ENCODE results near the gene PID1. TPM values are rescaled to one million over a fixed set of nuclear protein-coding genes. Genes with fewer than 3 reads are reported as not detected.

The PID1 gene
- total RNA-seq, 1 donor from 2014 or later = not detected

- Mint-ChIP-seq H3K27ac (no peak overlapping the region), H3K4me1 (no peaks in the 10 kb centered on the region), H3K36me3 (ENCODE audit: low read depth) (no peaks in the 10 kb centered on the region), H3K4me3 (no peak overlapping the region), H3K27me3 (peaks cover 30% of the 10 kb centered on the region), H3K9me3 (no peaks in the 10 kb centered on the region)
- DNase-seq (no peak), ATAC-seq (ENCODE audit: low read depth) (no peak)
- POLR2A ChIA-PET = no interaction called here
- intact Hi-C loops (cut with micrococcal nuclease) = no loop called here
- CTCF ChIA-PET = interaction anchor here (1.2 to 2.1 kb wide), 2 partner anchors 9 to 1384 kb away, joined by 4 to 6 read pairs; no protein-coding TSS in a partner anchor
- no peak for TF ChIP-seq CTCF (IDR thresholded peaks at IDR 0.05)
Observed at GRCh38 chr2:229273723-229274338, 2.7 kb upstream of the PID1 start.

DNA sequence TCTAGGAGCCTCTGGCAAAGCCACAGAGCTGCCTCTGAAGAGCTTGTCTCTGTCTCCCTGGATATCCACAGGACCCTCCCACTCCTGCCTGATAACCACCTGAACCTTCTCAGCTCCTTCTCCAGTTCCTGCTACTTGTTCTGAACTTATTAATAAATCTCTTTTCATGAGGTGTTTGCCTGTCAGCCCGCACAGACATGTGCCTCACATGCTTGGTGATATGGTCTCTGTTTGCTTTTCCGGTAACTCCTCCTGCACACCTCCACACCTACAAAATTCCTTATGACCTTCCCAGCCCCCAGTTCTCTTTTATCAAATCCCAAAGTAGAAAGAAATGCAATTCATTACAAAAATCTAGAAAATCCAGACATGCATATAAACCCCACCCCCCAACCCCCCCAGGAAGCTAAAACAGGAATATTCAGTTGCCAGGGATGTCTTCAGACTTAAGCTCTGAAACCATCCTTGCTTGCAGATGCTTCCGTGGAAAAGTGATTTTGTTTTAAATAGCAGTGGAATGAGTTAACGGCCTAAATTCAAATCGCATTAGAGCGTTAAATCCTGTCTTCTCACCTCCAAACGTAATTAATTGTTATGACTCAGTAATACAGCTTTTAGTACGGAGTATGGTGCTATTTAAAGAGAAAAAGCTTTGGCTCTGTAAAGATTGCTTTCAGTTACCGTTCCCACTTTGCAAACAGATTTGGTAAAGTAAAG is 2.1 kb upstream of the PID1 start:
- Mint-ChIP-seq H3K27ac (no peak overlapping the region), H3K36me3 (ENCODE audit: low read depth) (no peaks in the 10 kb centered on the region), H3K4me1 (no peaks in the 10 kb centered on the region), H3K4me3 (no peak overlapping the region), H3K9me3 (no peaks in the 10 kb centered on the region), H3K27me3 (peaks cover 34% of the 10 kb centered on the region)
- DNase-seq (no peak), ATAC-seq (ENCODE audit: low read depth) (no peak)
- intact Hi-C loops (cut with micrococcal nuclease) = no loop called here
- POLR2A ChIA-PET = no interaction called here
- CTCF ChIA-PET = interaction anchor here (1.2 to 2.1 kb wide), 2 partner anchors 8 to 1383 kb away, joined by 4 to 6 read pairs; no protein-coding TSS in a partner anchor
- TF ChIP-seq CTCF (IDR thresholded peaks at IDR 0.05) = no peak

- Mint-ChIP-seq H3K27ac (no peak overlapping the region), H3K36me3 (ENCODE audit: low read depth) (no peaks in the 10 kb centered on the region), H3K4me3 (no peak overlapping the region), H3K4me1 (no peaks in the 10 kb centered on the region), H3K9me3 (no peaks in the 10 kb centered on the region), H3K27me3 (peaks cover 34% of the 10 kb centered on the region)
- CTCF ChIA-PET = no interaction called here
- POLR2A ChIA-PET = no interaction called here
- intact Hi-C loops (cut with micrococcal nuclease) = no loop called here
- no peak for DNase-seq
- ATAC-seq (ENCODE audit: low read depth) = no peak
- TF ChIP-seq CTCF (IDR thresholded peaks at IDR 0.05) = no peak
Observed at GRCh38 chr2:229269941-229270340, 1.1 kb downstream of the PID1 start.

DNA sequence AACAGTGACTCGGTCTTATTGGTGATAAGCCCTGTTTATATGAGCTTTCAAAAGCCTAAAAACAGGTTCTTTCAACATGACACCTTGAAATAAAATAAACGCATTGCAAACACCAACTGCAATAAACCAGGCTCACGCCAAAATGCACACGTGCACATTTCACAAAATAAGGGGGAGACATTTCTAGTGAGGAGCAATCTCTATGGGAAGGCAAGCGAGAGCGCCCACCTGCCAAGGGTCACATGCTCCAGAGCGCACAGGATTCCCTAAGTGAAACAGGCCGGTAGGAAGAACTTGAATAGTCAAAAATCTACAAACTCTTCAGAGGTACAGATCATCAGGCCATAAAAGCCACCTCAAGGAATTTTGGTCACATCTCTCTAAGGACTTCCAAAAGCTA is 1.9 kb downstream of the PID1 start:
- intact Hi-C loops (cut with micrococcal nuclease) = no loop called here
- peaks cover 34% of the 10 kb centered on the region for H3K27me3 Mint-ChIP-seq
- no peak for TF ChIP-seq CTCF (IDR thresholded peaks at IDR 0.05)
- CTCF ChIA-PET = no interaction called here
- no peaks in the 10 kb centered on the region for H3K4me1 Mint-ChIP-seq
- no peak overlapping the region for H3K27ac Mint-ChIP-seq
- H3K36me3 Mint-ChIP-seq (ENCODE audit: low read depth) = no peaks in the 10 kb centered on the region
- ATAC-seq (ENCODE audit: low read depth) (no peak), DNase-seq (no peak)
- POLR2A ChIA-PET = no interaction called here
- H3K4me3 Mint-ChIP-seq = no peak overlapping the region
- H3K9me3 Mint-ChIP-seq = peaks cover 2% of the 10 kb centered on the region

- peaks cover 30% of the 10 kb centered on the region for H3K27me3 Mint-ChIP-seq
- ATAC-seq (ENCODE audit: low read depth) = no peak
- intact Hi-C loops (cut with micrococcal nuclease) = no loop called here
- POLR2A ChIA-PET = no interaction called here
- no peak for TF ChIP-seq CTCF (IDR thresholded peaks at IDR 0.05)
- no peaks in the 10 kb centered on the region for H3K4me1 Mint-ChIP-seq
- H3K9me3 Mint-ChIP-seq = peaks cover 2% of the 10 kb centered on the region
- no peak overlapping the region for H3K27ac Mint-ChIP-seq
- H3K36me3 Mint-ChIP-seq (ENCODE audit: low read depth) = no peaks in the 10 kb centered on the region
- CTCF ChIA-PET = no interaction called here
- no peak for DNase-seq
- H3K4me3 Mint-ChIP-seq = no peak overlapping the region
Observed at GRCh38 chr2:229268626-229269025, 2.5 kb downstream of the PID1 start.

All from activated B cell treated with CpG ODN at 0.5 μM for 24 hours (primary cell).